Left renal cortex interstitium (tissue), 4 donors: ENCODE measurements around the gene IVD. TPM values are rescaled to one million over a fixed set of nuclear protein-coding genes. Genes with fewer than 3 reads are reported as not detected.

Experiments
- DNase-seq, 4 donors: peaks; one replicate each; pipeline ENCODE4 v3.0.0-alpha.2; 2013; ENCODE audit warnings: low read depth in 4 of 4, low spot score in 2 of 4, missing footprints in 1 of 4
- polyA plus RNA-seq, 4 donors: library from polyadenylated mRNA; unstranded; fragments of 120-200 nt; gene quantifications; one replicate each; pipeline ENCODE4 v1.2.1, GENCODE V29; 2013; ENCODE audit not compliant: insufficient read length in 4 of 4

Gene IVD
- polyA plus RNA-seq, 4 donors, result 57.7 to 102 (median 83.1) TPM

DNA sequence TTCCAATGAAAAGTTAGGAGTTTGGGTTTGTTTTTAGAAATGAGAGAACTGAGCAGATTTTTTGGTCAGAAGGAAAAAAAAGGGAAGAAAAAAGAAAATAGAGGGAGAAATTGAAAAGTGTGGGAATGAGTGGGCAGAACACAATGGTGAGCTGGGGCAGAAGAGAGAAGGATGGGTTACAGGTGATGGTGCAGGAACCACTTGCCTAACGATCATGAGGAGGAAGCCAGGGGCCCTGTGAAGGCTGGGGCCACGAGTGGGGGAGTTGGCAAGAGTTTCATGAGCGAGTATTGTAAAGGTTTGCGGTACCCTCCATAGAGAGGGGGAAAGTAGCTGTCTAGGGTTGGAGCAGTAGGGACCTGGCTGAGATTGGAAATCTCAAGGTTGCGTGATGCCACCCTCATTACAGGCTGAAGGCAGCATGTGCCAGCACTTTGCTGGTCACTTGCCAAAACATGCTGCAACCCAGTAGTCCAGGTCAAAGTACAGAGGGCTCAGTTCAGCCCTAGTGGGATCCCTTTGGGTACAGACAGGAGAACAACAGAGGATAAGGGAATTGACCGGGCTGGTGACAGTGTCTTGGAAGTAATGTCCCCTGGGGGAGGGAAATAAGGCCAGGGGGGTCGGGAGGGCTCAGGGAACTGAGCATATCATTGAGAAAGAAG, 6.6 kb downstream of the IVD start:
- DNase-seq, result no peak

DNA sequence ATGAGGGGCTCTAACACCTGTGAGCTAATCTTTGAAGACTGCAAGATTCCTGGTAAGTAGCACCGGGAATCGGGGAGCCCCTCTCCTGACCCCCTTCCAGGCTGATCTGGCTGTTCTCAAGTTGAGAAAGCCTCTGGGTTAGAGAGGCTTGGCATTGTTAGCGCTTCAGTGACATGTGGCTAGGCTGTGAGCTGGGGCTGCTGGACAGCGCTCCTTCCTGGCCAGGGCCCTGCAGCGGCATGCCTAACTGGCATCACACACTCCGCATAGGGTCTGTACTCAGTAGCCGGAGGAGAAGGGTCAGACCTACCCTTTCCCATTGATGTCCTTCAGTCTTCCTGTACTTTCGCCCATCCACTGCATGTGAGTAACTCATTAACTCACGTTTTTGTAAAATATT, 7.4 kb downstream of the IVD start:
- DNase-seq, result no peak

DNA sequence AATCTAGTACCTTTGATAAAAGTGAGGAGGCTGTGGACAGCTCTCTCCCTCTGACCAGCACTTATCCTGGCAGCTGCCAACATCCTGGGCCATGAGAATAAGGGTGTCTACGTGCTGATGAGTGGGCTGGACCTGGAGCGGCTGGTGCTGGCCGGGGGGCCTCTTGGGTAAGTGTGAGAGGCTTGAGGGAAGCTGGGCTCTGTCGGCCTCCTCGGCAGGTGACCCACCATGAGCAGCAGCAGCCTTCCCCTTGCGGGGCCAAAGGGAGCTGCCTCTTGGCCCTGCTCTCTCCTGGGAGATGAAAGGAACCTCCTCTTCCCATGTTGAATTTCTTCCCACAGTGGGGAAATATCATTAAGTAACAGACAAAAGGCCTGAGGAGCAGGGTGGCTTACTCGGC, 9.2 kb downstream of the IVD start:
- DNase-seq, result no peak

DNA sequence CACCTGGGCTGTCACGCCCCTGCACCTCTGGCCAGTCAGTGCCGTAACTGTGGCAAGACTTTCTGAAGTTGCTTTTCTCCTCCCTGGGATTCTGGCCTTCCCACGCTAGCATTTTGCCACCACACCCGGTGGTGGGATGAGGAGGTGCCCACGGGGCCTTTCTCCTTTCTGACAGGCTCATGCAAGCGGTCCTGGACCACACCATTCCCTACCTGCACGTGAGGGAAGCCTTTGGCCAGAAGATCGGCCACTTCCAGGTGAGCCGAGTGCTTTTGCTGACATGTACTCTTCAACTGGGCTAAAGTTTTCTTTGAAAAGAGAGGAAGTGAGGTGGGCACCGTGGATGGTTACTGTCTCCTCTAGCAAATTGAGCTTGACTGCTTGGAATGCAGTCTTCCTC, 9.6 kb downstream of the IVD start:
- DNase-seq, result no peak

DNA sequence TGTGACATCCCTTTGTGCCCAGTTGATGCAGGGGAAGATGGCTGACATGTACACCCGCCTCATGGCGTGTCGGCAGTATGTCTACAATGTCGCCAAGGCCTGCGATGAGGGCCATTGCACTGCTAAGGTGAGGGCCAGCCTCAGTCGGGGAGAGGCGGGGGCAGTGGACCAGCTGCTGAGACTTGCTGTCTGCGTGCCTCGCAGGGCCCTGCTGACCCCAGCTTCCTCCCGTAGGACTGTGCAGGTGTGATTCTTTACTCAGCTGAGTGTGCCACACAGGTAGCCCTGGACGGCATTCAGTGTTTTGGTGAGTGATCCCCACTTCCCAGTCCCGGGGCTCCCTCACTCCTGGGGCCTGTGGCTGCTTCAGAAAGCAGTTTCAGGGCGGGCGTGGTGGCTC, 10.5 kb downstream of the IVD start:
- DNase-seq, result no peak

DNA sequence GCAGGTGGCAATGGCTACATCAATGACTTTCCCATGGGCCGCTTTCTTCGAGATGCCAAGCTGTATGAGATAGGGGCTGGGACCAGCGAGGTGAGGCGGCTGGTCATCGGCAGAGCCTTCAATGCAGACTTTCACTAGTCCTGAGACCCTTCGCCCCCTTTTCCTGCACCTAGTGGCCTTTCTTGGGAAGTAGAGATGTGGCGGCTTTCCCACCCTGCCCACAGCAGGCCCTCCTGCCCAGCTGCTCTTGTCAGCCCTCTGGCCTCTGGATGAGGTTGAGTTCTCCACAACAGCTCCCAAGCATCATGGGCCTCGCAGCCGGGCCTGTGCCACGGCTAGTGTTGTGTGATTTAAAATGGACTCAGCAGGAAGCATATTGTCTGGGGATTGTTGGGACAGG, 12.5 kb downstream of the IVD start:
- DNase-seq, result no peak

DNA sequence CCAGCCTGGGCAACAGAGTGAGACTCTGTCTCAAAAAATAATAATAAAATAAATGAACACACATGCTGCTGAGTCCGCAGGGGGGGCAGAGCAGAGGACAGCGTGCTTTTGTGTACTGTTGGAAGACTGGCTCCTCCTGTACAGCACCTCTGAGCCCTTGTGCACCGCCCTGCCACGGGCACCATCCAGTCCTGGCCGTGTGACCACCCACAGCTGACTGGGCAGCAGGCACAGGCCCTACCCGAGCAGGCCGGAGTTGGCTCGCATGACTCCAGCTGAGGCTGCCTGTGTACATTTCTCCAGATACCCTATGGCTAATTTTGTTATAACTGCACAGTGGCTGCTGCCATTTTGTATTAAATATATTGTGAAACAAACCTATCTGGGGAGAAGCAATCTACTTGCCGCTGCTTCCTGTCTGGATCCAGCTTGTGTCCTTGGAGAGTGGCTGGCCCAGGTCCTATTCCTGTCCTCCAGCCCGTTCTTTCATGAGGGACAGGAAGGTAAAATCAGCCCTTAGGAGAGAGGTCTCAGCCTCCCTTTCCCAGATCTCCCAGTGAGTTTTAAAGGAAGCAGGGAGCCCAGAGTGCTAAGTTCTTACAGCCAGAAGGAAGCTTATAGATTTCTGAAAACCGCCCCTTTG, 14.6 kb downstream of the IVD start:
- no peak for DNase-seq

DNA sequence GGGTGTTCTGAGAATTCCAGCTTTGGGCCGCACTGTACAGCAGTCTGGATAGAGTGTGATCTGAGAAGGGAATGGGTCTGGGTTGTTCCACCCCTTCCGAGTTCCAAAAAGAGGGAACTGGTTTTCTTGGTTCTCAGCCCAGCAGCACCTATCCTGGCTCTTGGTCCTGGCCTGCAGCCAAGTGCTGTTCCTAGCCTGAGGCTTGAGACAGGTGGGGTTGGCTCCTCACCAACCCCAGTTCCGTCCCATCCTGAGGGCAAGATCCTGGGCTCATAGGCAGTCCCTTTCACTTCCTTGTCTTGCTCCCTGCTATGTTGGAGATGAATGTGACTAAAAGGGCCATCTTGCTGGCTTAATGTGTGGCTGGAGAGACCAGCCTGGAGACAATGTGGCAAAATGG, 15.2 kb downstream of the IVD start:
- DNase-seq, result no peak

DNA sequence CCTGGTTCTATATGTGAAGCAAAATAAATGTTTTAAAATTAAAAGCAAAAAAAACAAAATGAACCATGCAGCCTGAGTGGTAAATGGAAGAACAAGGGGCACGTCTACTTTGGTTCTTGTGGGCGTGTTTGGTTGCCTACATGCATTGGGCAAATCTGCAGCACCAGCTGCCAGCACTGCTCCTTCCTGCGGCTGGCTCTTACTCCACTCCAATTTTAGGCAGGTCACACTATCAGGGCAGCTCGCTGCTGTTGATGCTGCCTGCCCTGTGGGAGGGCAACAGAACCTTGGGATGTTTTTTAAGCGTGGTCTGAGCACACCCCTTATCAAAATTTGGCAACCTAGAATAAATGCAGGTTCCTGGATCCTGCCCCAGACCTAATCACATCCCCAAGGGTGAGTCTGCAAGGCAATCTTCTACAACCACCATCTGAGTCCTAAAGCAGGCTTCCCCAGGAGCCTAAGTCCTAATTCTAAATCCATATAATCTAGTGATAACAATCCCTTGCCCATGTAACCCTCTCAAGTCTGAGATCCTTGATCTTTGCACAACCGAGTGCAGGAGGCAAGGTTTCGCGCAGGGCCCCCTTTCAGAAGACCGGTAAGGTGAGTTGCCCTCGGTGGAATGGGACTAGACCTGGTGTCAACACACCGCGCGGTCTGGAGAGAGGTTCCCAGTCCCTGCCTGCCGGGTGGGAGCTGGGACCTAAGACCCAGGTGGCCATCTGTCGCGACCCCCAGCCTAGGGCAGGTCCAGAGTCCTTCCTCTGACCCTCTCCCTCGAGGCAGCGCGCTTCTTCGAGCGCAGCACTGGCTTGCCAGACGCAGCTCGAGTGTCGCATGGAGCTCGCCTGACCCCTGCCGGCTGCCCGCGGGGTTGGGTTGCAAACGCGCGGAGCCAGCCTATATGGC, 15.9 kb downstream of the IVD start:
- DNase-seq, result no peak

DNA sequence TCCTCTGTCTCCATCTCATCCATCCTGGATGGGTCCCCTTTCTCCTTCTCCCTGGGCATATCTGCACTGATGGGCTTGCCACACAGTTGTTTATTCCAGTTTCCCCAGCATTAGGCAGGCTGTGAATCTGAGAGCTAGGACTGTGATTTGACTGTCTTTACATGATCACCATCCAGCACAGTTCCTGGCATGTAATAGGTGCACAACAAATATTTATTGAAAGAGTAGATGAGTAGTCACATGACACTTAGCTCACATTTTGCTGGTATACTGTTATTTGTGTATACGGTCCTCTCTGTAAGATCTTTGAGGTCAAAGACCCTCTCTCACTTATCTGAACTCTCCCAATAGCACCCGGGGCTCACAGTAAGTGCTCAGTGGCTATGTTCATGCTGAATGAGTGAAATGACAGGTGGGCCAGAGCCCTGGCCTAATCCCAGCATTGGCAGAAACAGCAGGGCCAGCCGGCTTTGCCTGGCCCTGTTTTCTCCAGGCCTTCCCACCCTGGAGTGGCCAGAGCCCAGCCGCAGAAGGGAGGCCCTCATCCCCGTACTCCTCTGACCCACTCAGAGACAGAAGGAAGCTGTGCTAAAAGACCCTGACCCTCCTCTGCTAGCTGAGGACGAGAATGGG, 19.0 kb downstream of the IVD start:
- no peak for DNase-seq

DNA sequence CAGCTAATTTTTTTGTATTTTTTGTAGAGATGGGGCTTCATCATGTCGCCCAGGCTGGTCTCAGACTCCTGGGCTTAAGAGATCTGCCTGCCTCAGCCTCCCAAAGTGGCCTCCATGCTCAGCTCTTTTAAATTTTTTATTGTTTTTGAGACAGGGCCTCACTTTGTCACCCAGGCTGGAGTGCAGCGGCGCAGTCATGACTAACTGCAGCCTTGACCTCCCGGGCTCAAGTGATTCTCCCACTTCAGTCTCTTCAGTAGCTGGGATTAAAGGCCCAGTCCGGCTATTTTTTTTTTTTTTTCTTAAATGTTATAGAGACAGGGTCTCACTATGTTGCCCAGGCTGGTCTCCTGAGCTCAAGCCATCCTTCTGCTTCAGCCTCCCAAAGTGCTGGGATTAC, 20.1 kb downstream of the IVD start:
- DNase-seq, result no peak

DNA sequence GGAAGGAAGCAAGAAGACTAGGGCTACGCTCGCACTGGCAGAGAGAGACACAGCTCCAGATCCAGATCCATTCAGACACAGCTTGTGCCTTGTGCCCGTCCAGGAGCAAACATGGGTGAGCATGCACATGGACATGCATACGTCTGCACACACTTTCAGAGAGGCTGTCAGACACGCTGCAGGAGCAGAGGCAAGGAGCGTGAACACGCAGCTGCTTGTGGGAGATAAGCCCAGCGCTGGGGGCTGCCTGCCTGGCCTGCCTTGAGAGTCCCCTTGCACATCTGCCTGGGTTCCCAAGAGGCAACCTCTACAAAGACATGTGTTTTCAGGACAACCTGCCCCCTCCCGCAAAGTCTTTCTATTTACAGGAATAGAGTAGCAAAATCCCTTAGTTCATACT, 21.6 kb downstream of the IVD start:
- DNase-seq, result no peak

DNA sequence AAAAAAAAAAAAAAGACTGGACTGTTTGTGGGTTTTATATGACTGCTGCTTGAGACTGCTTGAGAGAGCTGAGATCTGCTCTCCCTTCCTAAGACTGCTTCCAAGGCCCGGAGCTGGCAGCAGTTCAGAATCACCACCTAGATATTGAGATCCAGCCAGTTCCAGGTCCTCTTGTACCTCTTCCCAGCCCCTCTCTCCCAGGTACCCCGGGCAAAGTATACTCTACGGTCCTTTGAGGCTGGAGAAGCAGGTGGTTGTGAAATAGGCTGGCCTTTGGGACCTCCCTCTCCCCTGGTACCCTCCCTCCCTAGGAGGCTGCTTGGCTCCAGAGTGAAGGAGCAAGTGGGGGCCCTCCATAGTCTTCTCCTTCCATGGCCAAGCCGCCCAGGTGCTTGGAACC, 22.6 kb downstream of the IVD start:
- DNase-seq, result no peak

DNA sequence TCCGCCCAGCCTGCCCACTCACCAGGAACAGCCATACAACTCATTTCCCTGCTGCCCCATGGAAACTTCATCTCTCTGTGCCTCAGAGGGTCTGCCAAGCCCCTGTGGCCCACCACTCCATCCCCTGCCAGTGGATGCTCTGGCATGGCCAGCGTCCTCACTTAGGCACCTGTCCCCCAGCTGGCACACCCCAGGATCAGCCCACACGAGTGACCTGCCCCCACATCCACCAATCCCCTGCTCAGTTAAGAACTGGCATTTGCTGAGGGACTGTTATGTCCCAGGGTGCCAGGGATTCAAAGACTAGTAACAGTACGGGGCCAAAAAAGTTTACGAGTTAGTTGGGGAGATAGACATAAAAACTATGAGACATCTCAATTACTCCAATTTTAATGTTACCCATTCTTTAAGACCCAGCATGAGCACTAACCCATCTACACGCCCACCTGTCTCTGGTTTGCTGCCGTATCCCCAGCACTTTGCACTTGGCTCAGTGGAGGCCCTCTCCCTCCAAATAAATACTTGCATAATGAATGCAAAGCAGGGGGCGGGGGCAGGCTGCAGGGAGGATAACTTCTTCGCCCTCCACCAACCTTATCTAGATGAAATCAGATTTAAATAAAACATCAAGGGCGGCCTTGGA, 23.6 kb downstream of the IVD start:
- DNase-seq, result no peak

DNA sequence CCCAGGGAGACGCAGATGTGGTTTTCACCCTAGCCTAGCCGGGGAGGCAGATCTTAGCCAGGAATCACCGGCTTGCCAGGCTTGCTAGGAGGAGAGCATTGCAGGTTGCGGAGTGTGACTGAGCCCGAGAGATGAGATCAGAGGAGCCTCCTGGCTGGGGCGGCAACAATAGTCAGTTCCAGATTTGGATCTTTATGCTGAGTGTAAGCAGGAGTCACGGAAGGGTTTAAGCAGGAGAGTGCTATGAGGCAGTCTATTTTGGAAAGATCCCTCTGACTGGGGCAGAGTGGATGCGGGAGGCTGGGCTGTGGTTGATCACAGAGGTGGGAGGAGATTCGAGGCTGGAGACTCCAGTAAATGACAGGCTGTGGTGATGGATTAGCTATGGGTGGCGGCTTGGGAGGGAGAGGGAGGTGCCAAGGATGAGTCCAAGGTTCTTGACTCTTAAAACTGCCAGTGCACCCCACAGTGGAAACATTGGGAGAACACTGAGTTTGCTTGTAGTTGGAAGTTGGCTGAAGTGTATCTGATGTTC, 24.7 kb downstream of the IVD start:
- DNase-seq, result no peak

DNA sequence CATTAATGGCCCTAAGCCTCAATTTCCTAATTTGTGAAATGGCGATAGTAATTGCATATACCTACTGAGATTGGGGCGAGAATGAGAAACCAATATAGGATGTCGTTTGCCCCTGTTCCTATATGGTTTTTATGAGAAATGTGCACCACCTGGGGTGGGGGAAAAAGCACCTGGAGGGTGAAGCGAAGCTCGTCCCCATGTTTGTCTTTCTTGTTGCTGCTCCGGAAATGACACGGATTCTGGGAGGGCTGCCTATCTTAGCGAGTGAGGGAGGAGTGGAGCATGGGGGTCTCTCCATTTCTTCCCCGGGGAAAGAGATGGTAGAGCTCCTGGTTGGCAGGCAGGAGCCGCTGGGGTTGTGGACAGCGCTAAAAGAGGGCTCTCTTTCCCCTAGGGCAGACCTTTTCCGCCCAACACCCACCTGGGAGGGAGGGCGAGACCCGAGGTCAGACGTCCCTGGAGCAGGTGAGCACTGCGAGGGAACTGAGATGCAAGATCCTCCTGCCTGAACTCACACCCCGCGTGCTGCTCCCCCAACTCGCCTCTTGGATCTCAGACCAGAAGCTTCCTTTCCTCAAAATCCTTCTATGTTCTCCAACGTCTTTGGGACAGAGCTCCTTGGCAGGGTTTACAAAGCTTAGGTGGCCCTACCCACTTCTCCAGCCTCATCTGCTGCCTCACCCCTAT, 29.6 kb downstream of the IVD start:
- DNase-seq, result no peak

DNA sequence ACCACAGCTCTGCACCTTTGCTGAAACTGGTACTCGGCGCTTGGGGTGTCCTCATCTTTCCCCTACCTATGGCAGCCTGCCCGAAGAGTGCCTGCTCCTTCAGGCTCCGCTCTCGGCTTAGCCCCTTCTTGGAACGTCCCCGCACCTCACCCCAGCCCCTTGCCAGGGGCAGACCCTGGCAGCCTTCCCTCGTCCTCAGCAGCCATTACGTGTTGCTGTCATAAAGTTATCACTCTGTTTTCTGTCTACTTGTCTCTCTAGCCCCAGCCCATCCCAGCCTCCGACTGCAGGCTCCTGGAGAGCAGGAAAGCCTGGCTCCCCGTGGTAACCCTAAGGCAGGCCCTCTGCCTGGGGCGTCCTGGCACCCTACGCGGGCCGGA, 30.1 kb downstream of the IVD start:
- no peak for DNase-seq

DNA sequence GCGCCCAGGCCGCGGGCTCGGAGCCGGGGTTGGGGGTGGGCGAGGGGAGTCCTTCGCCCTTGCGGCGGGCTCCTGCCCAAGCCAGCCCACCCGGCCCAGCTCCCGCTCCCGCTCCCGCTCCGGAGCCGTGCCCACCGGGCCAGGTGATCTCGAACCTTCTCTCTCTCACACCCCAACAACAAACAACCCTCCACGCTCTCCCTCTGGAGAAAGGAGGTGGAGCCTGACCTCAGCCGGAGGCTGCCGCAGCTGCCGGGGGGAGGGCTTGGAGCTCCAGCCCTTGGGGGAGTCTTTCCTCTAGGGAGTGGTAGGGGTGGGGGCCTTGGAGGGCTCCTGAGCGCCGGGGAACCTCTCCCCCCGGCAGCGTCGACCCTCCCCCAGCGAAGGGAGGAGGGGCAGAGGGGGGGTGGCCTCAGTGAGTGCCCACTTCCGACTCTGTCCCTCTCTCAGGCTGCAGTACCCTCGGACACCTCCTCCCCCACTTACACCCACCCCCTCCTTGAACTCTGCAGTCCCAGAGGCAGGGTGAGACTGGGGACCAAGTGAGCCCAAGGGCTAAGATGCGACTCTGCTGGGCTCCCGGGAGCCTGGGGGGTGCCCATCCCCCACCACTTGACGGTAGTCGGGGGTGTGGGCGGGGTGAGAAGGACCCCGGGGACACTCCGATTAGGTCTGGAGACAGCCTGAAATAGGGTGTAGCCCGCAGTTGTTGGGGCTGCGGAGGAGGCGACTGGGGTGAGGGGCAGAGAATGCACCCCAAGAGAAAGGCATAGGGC, 30.7 kb downstream of the IVD start:
- DNase-seq, result no peak
